Measurements from ENCODE around the gene CCDC188. TPM values are rescaled to one million over a fixed set of nuclear protein-coding genes. Genes with fewer than 3 reads are reported as not detected.

CCDC188 gene
- polyA plus RNA-seq, 1 donor (not counting 4 experiments of a cell fraction or from before 2014, with no cell fraction given), result not detected

DNA sequence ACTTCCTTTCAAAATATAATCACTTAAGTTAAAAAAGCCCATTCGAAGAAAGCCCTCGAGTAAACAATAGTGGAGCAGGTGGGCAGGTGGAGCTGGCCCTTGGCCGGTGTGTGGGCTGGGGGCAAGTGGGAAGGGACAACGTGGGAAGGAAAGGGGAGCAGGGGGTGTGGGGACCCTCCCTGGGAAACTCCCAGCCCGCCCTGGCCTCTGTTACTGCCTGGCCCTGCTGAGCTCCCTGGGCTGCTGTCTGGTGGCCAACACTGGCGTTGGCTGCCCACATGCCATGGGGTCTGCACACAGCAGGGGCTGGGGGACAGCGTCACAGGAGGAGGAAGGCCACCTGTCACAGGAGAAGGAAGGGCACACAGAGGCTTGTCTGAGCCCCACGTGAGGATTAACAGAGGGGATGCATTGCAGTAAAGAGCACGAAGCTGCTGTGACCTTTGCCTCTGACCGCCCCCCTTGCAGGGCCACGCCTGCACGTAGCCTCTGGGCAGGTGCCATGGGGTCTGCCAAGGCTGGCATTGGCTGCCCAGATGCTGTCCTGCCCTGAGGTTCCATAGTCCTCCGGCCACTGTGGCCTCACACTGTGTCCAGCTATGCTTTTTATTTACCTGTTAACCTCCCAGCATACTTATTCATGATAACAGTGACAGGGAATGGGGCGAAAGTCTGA, 36.2 kb upstream of the CCDC188 start:
- Histone ChIP-seq H3K9me3 (ENCODE audit: control insufficient read depth, low read depth, low read length) (no peaks in the 10 kb centered on the region), H3K36me3 (ENCODE audit: control insufficient read depth in 2 of 2, extremely low read depth in 1 of 2, insufficient read depth in 2 of 2, low read length in 2 of 2) (no peaks in the 10 kb centered on the region), H3K27me3 (ENCODE audit: control insufficient read depth, extremely low read depth, insufficient read depth, low read length) (no peaks in the 10 kb centered on the region), H2AFZ (ENCODE audit: control insufficient read depth, low read length) (no peak overlapping the region), H3K4me3 (ENCODE audit: control insufficient read depth in 2 of 3, extremely low read depth in 1 of 3, insufficient read depth in 2 of 3, low read depth in 1 of 3, low read length in 3 of 3) (no peak overlapping the region), H3K79me2 (ENCODE audit: control insufficient read depth, insufficient read depth, low read length) (no peaks in the 10 kb centered on the region), H3K9ac (ENCODE audit: control insufficient read depth, extremely low read depth, insufficient read depth, low read length) (no peak overlapping the region), H3K4me2 (ENCODE audit: control insufficient read depth, extremely low read depth, insufficient read depth, low read depth, low read length) (no peak overlapping the region), H4K20me1 (ENCODE audit: control insufficient read depth, extremely low read depth, insufficient read depth, low read length) (no peaks in the 10 kb centered on the region), H3K4me1 (ENCODE audit: control insufficient read depth, extremely low read depth, insufficient read depth, low read length) (no peaks in the 10 kb centered on the region), H3K9me1 (ENCODE audit: control insufficient read depth, extremely low read depth, insufficient read depth, low read length) (no peaks in the 10 kb centered on the region), H3K27ac (ENCODE audit: control insufficient read depth, insufficient read depth, low read length) (no peak overlapping the region)
- dilution Hi-C loops (cut with MboI; ENCODE audit: extremely low pct_ligation_motif_present, low sequenced_read_pairs), result no loop called here
- TF ChIP-seq, protein P1, sequence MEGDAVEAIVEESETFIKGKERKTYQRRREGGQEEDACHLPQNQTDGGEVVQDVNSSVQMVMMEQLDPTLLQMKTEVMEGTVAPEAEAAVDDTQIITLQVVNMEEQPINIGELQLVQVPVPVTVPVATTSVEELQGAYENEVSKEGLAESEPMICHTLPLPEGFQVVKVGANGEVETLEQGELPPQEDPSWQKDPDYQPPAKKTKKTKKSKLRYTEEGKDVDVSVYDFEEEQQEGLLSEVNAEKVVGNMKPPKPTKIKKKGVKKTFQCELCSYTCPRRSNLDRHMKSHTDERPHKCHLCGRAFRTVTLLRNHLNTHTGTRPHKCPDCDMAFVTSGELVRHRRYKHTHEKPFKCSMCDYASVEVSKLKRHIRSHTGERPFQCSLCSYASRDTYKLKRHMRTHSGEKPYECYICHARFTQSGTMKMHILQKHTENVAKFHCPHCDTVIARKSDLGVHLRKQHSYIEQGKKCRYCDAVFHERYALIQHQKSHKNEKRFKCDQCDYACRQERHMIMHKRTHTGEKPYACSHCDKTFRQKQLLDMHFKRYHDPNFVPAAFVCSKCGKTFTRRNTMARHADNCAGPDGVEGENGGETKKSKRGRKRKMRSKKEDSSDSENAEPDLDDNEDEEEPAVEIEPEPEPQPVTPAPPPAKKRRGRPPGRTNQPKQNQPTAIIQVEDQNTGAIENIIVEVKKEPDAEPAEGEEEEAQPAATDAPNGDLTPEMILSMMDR (optimal IDR thresholded peaks at IDR 0.05 in 1 of 3, IDR thresholded peaks at IDR 0.05 in 1 of 3, conservative IDR thresholded peaks at IDR 0.05 in 1 of 3; ENCODE audit: extremely low read depth in 1 of 3, insufficient read depth in 2 of 3, low read length in 3 of 3), result no peak
- no peak for TF ChIP-seq EZH2 (IDR thresholded peaks at IDR 0.05; ENCODE audit: low read length)
- FAIRE-seq, result no peak
- no peak for DNase-seq (ENCODE audit: low read depth, low spot score)

DNA sequence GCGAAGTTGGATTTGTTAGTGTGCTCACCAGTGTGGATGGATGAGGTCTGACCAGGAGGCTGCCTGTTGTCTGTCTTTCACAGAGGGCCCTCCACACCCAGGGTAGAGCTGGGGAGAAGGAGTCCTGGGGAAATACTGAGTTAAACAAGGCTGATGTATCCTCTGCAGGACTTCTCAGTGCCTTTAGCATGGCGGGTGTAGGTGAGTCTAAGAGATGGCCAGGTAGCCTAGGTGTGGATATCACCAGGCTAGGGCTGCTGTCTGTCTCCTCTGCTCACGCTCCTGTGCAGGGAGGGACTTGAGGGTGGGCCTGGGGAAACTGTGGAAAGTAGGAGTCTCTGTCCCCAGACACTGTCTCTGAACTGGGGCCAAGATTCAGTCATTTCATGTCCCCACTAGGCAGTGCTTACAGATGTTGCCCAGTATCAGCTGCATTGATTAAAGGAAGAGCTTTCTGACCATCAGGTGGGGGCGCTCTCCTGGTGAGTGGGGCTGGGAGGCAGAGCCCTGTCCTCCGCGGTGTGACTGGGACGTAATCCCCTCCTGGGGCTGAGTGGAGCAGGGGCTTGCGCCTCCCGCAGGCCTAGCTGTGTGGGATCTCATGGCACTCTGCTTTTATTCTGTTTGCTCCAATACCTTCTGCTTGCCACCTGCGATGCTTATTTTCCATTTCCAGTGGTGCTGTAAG, 35.5 kb upstream of the CCDC188 start:
- Histone ChIP-seq H3K4me1 (ENCODE audit: control insufficient read depth, extremely low read depth, insufficient read depth, low read length) (no peaks in the 10 kb centered on the region), H3K4me3 (ENCODE audit: control insufficient read depth in 2 of 3, extremely low read depth in 1 of 3, insufficient read depth in 2 of 3, low read depth in 1 of 3, low read length in 3 of 3) (no peak overlapping the region), H3K9me3 (ENCODE audit: control insufficient read depth, low read depth, low read length) (no peaks in the 10 kb centered on the region), H3K4me2 (ENCODE audit: control insufficient read depth, extremely low read depth, insufficient read depth, low read depth, low read length) (no peak overlapping the region), H3K79me2 (ENCODE audit: control insufficient read depth, insufficient read depth, low read length) (no peaks in the 10 kb centered on the region), H4K20me1 (ENCODE audit: control insufficient read depth, extremely low read depth, insufficient read depth, low read length) (no peaks in the 10 kb centered on the region), H3K27me3 (ENCODE audit: control insufficient read depth, extremely low read depth, insufficient read depth, low read length) (no peaks in the 10 kb centered on the region), H3K27ac (ENCODE audit: control insufficient read depth, insufficient read depth, low read length) (no peak overlapping the region), H3K36me3 (ENCODE audit: control insufficient read depth in 2 of 2, extremely low read depth in 1 of 2, insufficient read depth in 2 of 2, low read length in 2 of 2) (no peaks in the 10 kb centered on the region), H2AFZ (ENCODE audit: control insufficient read depth, low read length) (no peak overlapping the region), H3K9me1 (ENCODE audit: control insufficient read depth, extremely low read depth, insufficient read depth, low read length) (no peaks in the 10 kb centered on the region), H3K9ac (ENCODE audit: control insufficient read depth, extremely low read depth, insufficient read depth, low read length) (no peak overlapping the region)
- no peak for DNase-seq (ENCODE audit: low read depth, low spot score)
- no peak for TF ChIP-seq EZH2 (IDR thresholded peaks at IDR 0.05; ENCODE audit: low read length)
- TF ChIP-seq, protein P1 (optimal IDR thresholded peaks at IDR 0.05 in 1 of 3, IDR thresholded peaks at IDR 0.05 in 1 of 3, conservative IDR thresholded peaks at IDR 0.05 in 1 of 3; ENCODE audit: extremely low read depth in 1 of 3, insufficient read depth in 2 of 3, low read length in 3 of 3), result peak in 2 of 3 experiments; percentile 10 to 32
- dilution Hi-C loops (cut with MboI; ENCODE audit: extremely low pct_ligation_motif_present, low sequenced_read_pairs), result no loop called here
- no peak for FAIRE-seq

Data from keratinocyte (primary cell).